Gastroesophageal sphincter (tissue), 4 donors: Measurements from ENCODE around the gene IQSEC3. TPM values are rescaled to one million over a fixed set of nuclear protein-coding genes. Genes with fewer than 3 reads are reported as not detected.

Source experiments
- ATAC-seq: fragments of 150-250 bp; one replicate; pipeline ENCODE4 v1.9.1; 2016; ENCODE audit warnings: mild to moderate bottlenecking, moderate library complexity
- H3K27ac ChIP-seq, 4 donors: fragments of 200-600 bp; sonication (generic) in 3 of 4; 1 replicate in 3 of 4; 2 replicates in 1 of 4; pipeline ENCODE4 v1.5.1; 2016 to 2019
- H3K27me3 ChIP-seq: fragments of 200-600 bp; sonication (generic); one replicate; pipeline ENCODE4 v1.5.1; 2019
- H3K36me3 ChIP-seq, 2 donors: fragments of 200-600 bp; sonication (generic); one replicate each; pipeline ENCODE4 v1.5.1; 2019; ENCODE audit warnings: control low read depth in 1 of 2
- H3K4me1 ChIP-seq, 3 donors: fragments of 200-600 bp; sonication (generic); 1 replicate in 2 of 3; 2 replicates in 1 of 3; pipeline ENCODE4 v1.5.1; 2016 to 2019; ENCODE audit warnings: control low read depth in 2 of 3
- H3K4me3 ChIP-seq, 2 donors: fragments of 200-600 bp; sonication (generic); one replicate each; pipeline ENCODE4 v1.5.1; 2019; ENCODE audit warnings: mild to moderate bottlenecking in 1 of 2, moderate library complexity in 1 of 2
- H3K9me3 ChIP-seq, 3 donors: fragments of 200-600 bp; sonication (generic); one replicate each; pipeline ENCODE4 v1.5.1; 2017 to 2019; ENCODE audit warnings: control low read depth in 2 of 3
- CTCF ChIP-seq, 4 experiments: fragments of 200-600 bp in 2 of 4; fragments of 450-650 bp in 2 of 4; sonication (generic) in 1 of 4; IDR thresholded peaks; one replicate each; pipeline ENCODE4 v1.5.1; 2017 to 2019; ENCODE audit warnings: antibody characterized with exemption in 4 of 4, mild to moderate bottlenecking in 2 of 4, moderate library complexity in 2 of 4
- EP300 ChIP-seq: sonication (generic); formaldehyde crosslinking; IDR thresholded peaks from one replicate; pipeline ENCODE4 v1.6.1; 2017; ENCODE audit warnings: antibody characterized with exemption, mild to moderate bottlenecking
- POLR2A ChIP-seq, 2 donors: fragments of 450-650 bp; IDR thresholded peaks; one replicate each; pipeline ENCODE4 v1.6.1; 2017; ENCODE audit warnings: antibody characterized with exemption in 2 of 2, mild to moderate bottlenecking in 2 of 2, moderate library complexity in 1 of 2
- POLR2AphosphoS5 ChIP-seq: sonication (generic); formaldehyde crosslinking; IDR thresholded peaks from one replicate; pipeline ENCODE4 v1.6.1; 2017; ENCODE audit warnings: antibody characterized with exemption
- WGBS, 2 donors: methylation state at CpG; one replicate each; pipeline ENCODE4 v1.1.5; 2018; ENCODE audit warnings: low coverage in 1 of 2; 5-methylcytosine and 5-hydroxymethylcytosine counted together
- total RNA-seq, 4 donors: library from RNA; depleted of rRNA; stranded (reverse); fragments of >200 nt; gene quantifications; one replicate each; pipeline ENCODE4 v1.1.0, GENCODE V29; 2016

The IQSEC3 gene
- total RNA-seq, 4 donors from 2014 or later, result 0.07 to 2.4 (median 0.57) TPM

- ATAC-seq, result no peak
- TF ChIP-seq EP300, result no peak
- no peak for TF ChIP-seq CTCF (IDR thresholded peaks at IDR 0.05)
- no peak for TF ChIP-seq POLR2A (IDR thresholded peaks at IDR 0.05)
- TF ChIP-seq POLR2AphosphoS5, result no peak
- Histone ChIP-seq H3K4me1 (no peaks in the 10 kb centered on the region), H3K4me3 (no peak overlapping the region), H3K36me3 (no peaks in the 10 kb centered on the region), H3K9me3 (peaks cover 0 to 24% (median 0%) of the 10 kb centered on the region in 3 donors), H3K27me3 (peaks cover 57% of the 10 kb centered on the region), H3K27ac (no peak overlapping the region)
- WGBS, 2 donors, result 100% methylated on average over 1 of the region's 9 CpGs; no CpG with 5 or more reads in 1 of the 2 donors
These were observed 18.7 kb downstream of the IQSEC3 start for GRCh38 chr12:85191-85666.

GRCh38 chr12:87315-87714 lies 20.7 kb downstream of the IQSEC3 start:
- no peak for ATAC-seq
- no peak overlapping the region for H3K4me3 ChIP-seq
- H3K27me3 ChIP-seq, result peaks cover 37% of the 10 kb centered on the region
- H3K9me3 ChIP-seq, result peaks cover 0 to 40% (median 0%) of the 10 kb centered on the region in 3 donors
- TF ChIP-seq CTCF (IDR thresholded peaks at IDR 0.05) (no peak), EP300 (no peak), POLR2A (IDR thresholded peaks at IDR 0.05) (no peak), POLR2AphosphoS5 (no peak)
- H3K27ac ChIP-seq, result no peak overlapping the region
- 31 to 39% methylated on average over 2 of the region's 2 CpGs for WGBS, 2 donors
- H3K4me1 ChIP-seq, result no peaks in the 10 kb centered on the region
- H3K36me3 ChIP-seq, result no peaks in the 10 kb centered on the region

- no peak for ATAC-seq
- Histone ChIP-seq H3K27me3 (peaks cover 32% of the 10 kb centered on the region), H3K9me3 (peaks cover 0 to 40% (median 0%) of the 10 kb centered on the region in 3 donors), H3K36me3 (no peaks in the 10 kb centered on the region), H3K4me1 (no peaks in the 10 kb centered on the region), H3K27ac (no peak overlapping the region), H3K4me3 (no peak overlapping the region)
- 80% methylated on average over 3 to 9 of the region's 9 CpGs for WGBS, 2 donors
- TF ChIP-seq POLR2AphosphoS5, result no peak
- TF ChIP-seq POLR2A (IDR thresholded peaks at IDR 0.05), result no peak
- TF ChIP-seq EP300, result no peak
- no peak for TF ChIP-seq CTCF (IDR thresholded peaks at IDR 0.05)
These were observed 21.3 kb downstream of the IQSEC3 start for GRCh38 chr12:87856-88255.

GRCh38 chr12:89653-90052 lies 23.1 kb downstream of the IQSEC3 start:
- 70 to 73% methylated on average over 2 of the region's 2 CpGs for WGBS, 2 donors
- no peaks in the 10 kb centered on the region for H3K4me1 ChIP-seq
- peaks cover 0 to 40% (median 0%) of the 10 kb centered on the region in 3 donors for H3K9me3 ChIP-seq
- ATAC-seq, result no peak
- H3K4me3 ChIP-seq, result no peak overlapping the region
- peaks cover 25% of the 10 kb centered on the region for H3K27me3 ChIP-seq
- TF ChIP-seq POLR2A (IDR thresholded peaks at IDR 0.05) (no peak), CTCF (IDR thresholded peaks at IDR 0.05) (no peak), EP300 (no peak), POLR2AphosphoS5 (no peak)
- no peaks in the 10 kb centered on the region for H3K36me3 ChIP-seq
- no peak overlapping the region for H3K27ac ChIP-seq

GRCh38 chr12:91213-91612 lies 24.6 kb downstream of the IQSEC3 start:
- no peak for TF ChIP-seq POLR2AphosphoS5
- no peak for TF ChIP-seq EP300
- no peak for TF ChIP-seq CTCF (IDR thresholded peaks at IDR 0.05)
- no peak for TF ChIP-seq POLR2A (IDR thresholded peaks at IDR 0.05)
- Histone ChIP-seq H3K9me3 (peaks cover 0 to 40% (median 0%) of the 10 kb centered on the region in 3 donors), H3K4me3 (no peak overlapping the region), H3K4me1 (no peaks in the 10 kb centered on the region), H3K27ac (no peak overlapping the region), H3K36me3 (no peaks in the 10 kb centered on the region), H3K27me3 (peaks cover 22% of the 10 kb centered on the region)
- ATAC-seq, result no peak
- 80 to 97% methylated on average over 1 to 6 of the region's 7 CpGs for WGBS, 2 donors
